Lung microvascular endothelial cell (primary cell): Measurements from ENCODE around the gene NOTCH4. TPM values are rescaled to one million over a fixed set of nuclear protein-coding genes. Genes with fewer than 3 reads are reported as not detected.
"Not testable (repeated sequence)": the region's sequence is repeated elsewhere in the genome, so short reads cannot be mapped to it uniquely, and the experiment has no call there.

Experiments used
- DNase-seq, 2 donors: peaks; one replicate each; pipeline versions ENCODE4 v3.0.0 to v3.0.0-alpha.2; 2010; ENCODE audit warnings: low read depth in 2 of 2
- total RNA-seq: library from RNA; depleted of rRNA; stranded (reverse); fragments of >200 nt; gene quantifications from 2 replicates; pipeline ENCODE4 v1.2.1, GENCODE V29; 2014

NOTCH4 gene
- total RNA-seq, 1 donor from 2014 or later: 9.1 TPM

- no peak for DNase-seq
Observed at GRCh38 chr6:32194388-32194787, 29.5 kb downstream of the NOTCH4 start.

GRCh38 chr6:32193096-32193495 is 30.8 kb downstream of the NOTCH4 start:
- not testable (repeated sequence) for DNase-seq

- DNase-seq: peak; percentile 57 to 68
Observed at GRCh38 chr6:32192608-32193039, 31.2 kb downstream of the NOTCH4 start, which contains the start of gene GPSM3. Gene GPSM3 (minus strand): TSS chr6:32192643. CDS start chr6:32192513, 130 bp downstream.

GRCh38 chr6:32191696-32192607 is 31.9 kb downstream of the NOTCH4 start:
- no peak for DNase-seq

- DNase-seq: no peak
Observed at GRCh38 chr6:32190911-32191677, 32.8 kb downstream of the NOTCH4 start.

GRCh38 chr6:32190054-32190851 is 33.6 kb downstream of the NOTCH4 start, which contains the start of gene PBX2:
Gene PBX2 (minus strand): TSS chr6:32190202. CDS start chr6:32189915, 287 bp downstream.
- peak; percentile 94 to 95 for DNase-seq

- DNase-seq: peak; percentile 23 to 24
Observed at GRCh38 chr6:32189742-32190053, 34.2 kb downstream of the NOTCH4 start.

GRCh38 chr6:32189069-32189741 is 34.7 kb downstream of the NOTCH4 start:
- DNase-seq: no peak

GRCh38 chr6:32188381-32189068 is 35.3 kb downstream of the NOTCH4 start:
- peak in 1 of 2 donors; percentile 36 for DNase-seq

GRCh38 chr6:32187725-32188380 is 36.0 kb downstream of the NOTCH4 start:
- DNase-seq: not testable (repeated sequence)

- DNase-seq: peak; percentile 24 to 71
Observed at GRCh38 chr6:32187009-32187709, 36.7 kb downstream of the NOTCH4 start.

- DNase-seq: not testable (repeated sequence)
Observed at GRCh38 chr6:32186151-32186840, 37.6 kb downstream of the NOTCH4 start.

- DNase-seq: peak; percentile 77 to 91
Observed at GRCh38 chr6:32185681-32186131, 38.2 kb downstream of the NOTCH4 start.

- DNase-seq: no peak
Observed at GRCh38 chr6:32184084-32184640, 39.7 kb downstream of the NOTCH4 start, which contains the start of gene AGER. Gene AGER (minus strand): TSS chr6:32184253. CDS start chr6:32184222, 31 bp downstream.

GRCh38 chr6:32183483-32184083 is 40.3 kb downstream of the NOTCH4 start:
- DNase-seq: no peak

- DNase-seq: no peak
Observed at GRCh38 chr6:32183030-32183429, 40.8 kb downstream of the NOTCH4 start.

GRCh38 chr6:32182555-32182981 is 41.3 kb downstream of the NOTCH4 start:
- no peak for DNase-seq
